PFSK-1 (cell line): ENCODE results near the gene SGCA.

Source experiments
- FOXP2 ChIP-seq: optimal IDR thresholded peaks from 2 replicates; pipeline ENCODE3; 2011; ENCODE audit warnings: borderline replicate concordance, control low read depth, inconsistent platforms; ENCODE audit not compliant: insufficient read depth; ENCODE audit errors: extremely low read length, extremely low read depth
- POLR2AphosphoS5 ChIP-seq: IDR thresholded peaks from 2 replicates; pipeline ENCODE4 v1.6.1; 2012; ENCODE audit warnings: low read depth, mild to moderate bottlenecking, control low read depth, low read length, moderate library complexity
- REST ChIP-seq, 2 experiments: IDR thresholded peaks; 2 replicates each; pipeline versions ENCODE4 v1.6.1 to v1.8.0; 2011 to 2012; ENCODE audit warnings: low read depth in 2 of 2, low read length in 2 of 2, control low read depth in 1 of 2, inconsistent platforms in 1 of 2, mild to moderate bottlenecking in 1 of 2, moderate library complexity in 1 of 2; ENCODE audit not compliant: insufficient read depth in 1 of 2
- SIN3A ChIP-seq: IDR thresholded peaks from 2 replicates; pipeline ENCODE4 v1.6.1; 2012; ENCODE audit warnings: mild to moderate bottlenecking, low read length, moderate library complexity, borderline replicate concordance; ENCODE audit not compliant: insufficient read depth
- TAF1 ChIP-seq: IDR thresholded peaks from 2 replicates; pipeline ENCODE4 v1.6.1; 2012; ENCODE audit warnings: low read length, control low read depth, borderline replicate concordance; ENCODE audit not compliant: insufficient read depth

SGCA gene

GRCh38 chr17:50172936-50173334 is 7.1 kb downstream of the SGCA start:
- TF ChIP-seq REST (IDR thresholded peaks at IDR 0.05; ENCODE audit: insufficient read depth in 1 of 2, low read depth in 2 of 2, low read length in 2 of 2), result no peak

- TF ChIP-seq REST (IDR thresholded peaks at IDR 0.05; ENCODE audit: insufficient read depth in 1 of 2, low read depth in 2 of 2, low read length in 2 of 2), result no peak
- no peak for TF ChIP-seq SIN3A
- TF ChIP-seq POLR2AphosphoS5, result no peak
- no peak for TF ChIP-seq FOXP2
- TF ChIP-seq TAF1, result no peak
These were observed 7.6 kb downstream of the SGCA start for GRCh38 chr17:50173335-50173941.

- TF ChIP-seq REST (IDR thresholded peaks at IDR 0.05; ENCODE audit: insufficient read depth in 1 of 2, low read depth in 2 of 2, low read length in 2 of 2) (no peak), SIN3A (no peak), POLR2AphosphoS5 (no peak), TAF1 (no peak), FOXP2 (no peak)
These were observed 8.6 kb downstream of the SGCA start for GRCh38 chr17:50174444-50174843.

- TF ChIP-seq FOXP2, result no peak
- TF ChIP-seq REST (IDR thresholded peaks at IDR 0.05; ENCODE audit: insufficient read depth in 1 of 2, low read depth in 2 of 2, low read length in 2 of 2), result no peak
- no peak for TF ChIP-seq POLR2AphosphoS5
- TF ChIP-seq TAF1, result no peak
- TF ChIP-seq SIN3A, result no peak
These were observed 9.4 kb downstream of the SGCA start for GRCh38 chr17:50175035-50175807.
